Activated T-helper 9 cell treated with anti-CD3 and anti-CD28 coated beads, Interleukin-2, amount 50 U/mL, for 16 hours (primary cell): ENCODE data around the gene ELMO1.

Source experiments
- DNase-seq: peaks from one replicate; pipeline ENCODE4 v3.0.0-alpha.2; 2020; ENCODE audit warnings: low read depth

The ELMO1 gene

GRCh38 chr7:36943591-36944435 is 504.9 kb downstream of the ELMO1 start:
- no peak for DNase-seq

- DNase-seq, result no peak
These were observed 505.7 kb downstream of the ELMO1 start for GRCh38 chr7:36942955-36943354.

GRCh38 chr7:36942541-36942940 is 506.1 kb downstream of the ELMO1 start:
- DNase-seq, result no peak

GRCh38 chr7:36942025-36942424 is 506.6 kb downstream of the ELMO1 start:
- no peak for DNase-seq

GRCh38 chr7:36941359-36941758 is 507.3 kb downstream of the ELMO1 start:
- DNase-seq, result no peak

GRCh38 chr7:36939816-36940215 is 508.8 kb downstream of the ELMO1 start:
- DNase-seq, result no peak

GRCh38 chr7:36937754-36938563 is 510.7 kb downstream of the ELMO1 start:
- DNase-seq, result no peak

- no peak for DNase-seq
These were observed 516.8 kb downstream of the ELMO1 start for GRCh38 chr7:36931892-36932291.

- DNase-seq, result no peak
These were observed 518.9 kb downstream of the ELMO1 start for GRCh38 chr7:36929791-36930190.

- DNase-seq, result no peak
These were observed 519.9 kb downstream of the ELMO1 start for GRCh38 chr7:36928718-36929117.

- DNase-seq, result no peak
These were observed 520.4 kb downstream of the ELMO1 start for GRCh38 chr7:36928311-36928710.

- no peak for DNase-seq
These were observed 523.0 kb downstream of the ELMO1 start for GRCh38 chr7:36925691-36926090.

- no peak for DNase-seq
These were observed 523.5 kb downstream of the ELMO1 start for GRCh38 chr7:36925207-36925606.

GRCh38 chr7:36923943-36924436 is 524.7 kb downstream of the ELMO1 start:
- DNase-seq, result no peak

GRCh38 chr7:36923185-36923584 is 525.5 kb downstream of the ELMO1 start:
- DNase-seq, result no peak

- no peak for DNase-seq
These were observed 528.2 kb downstream of the ELMO1 start for GRCh38 chr7:36920433-36920832.

GRCh38 chr7:36919738-36920137 is 528.9 kb downstream of the ELMO1 start:
- DNase-seq, result no peak

GRCh38 chr7:36918591-36918990 is 530.1 kb downstream of the ELMO1 start:
- no peak for DNase-seq

- no peak for DNase-seq
These were observed 532.0 kb downstream of the ELMO1 start for GRCh38 chr7:36916619-36917018.

- DNase-seq, result no peak
These were observed 532.5 kb downstream of the ELMO1 start for GRCh38 chr7:36916116-36916515.

- no peak for DNase-seq
These were observed 536.9 kb downstream of the ELMO1 start for GRCh38 chr7:36911788-36912187.

GRCh38 chr7:36910859-36911258 is 537.8 kb downstream of the ELMO1 start:
- DNase-seq, result no peak

GRCh38 chr7:36910401-36910800 is 538.3 kb downstream of the ELMO1 start:
- no peak for DNase-seq
